ENCODE data around the gene DSE.

DNA sequence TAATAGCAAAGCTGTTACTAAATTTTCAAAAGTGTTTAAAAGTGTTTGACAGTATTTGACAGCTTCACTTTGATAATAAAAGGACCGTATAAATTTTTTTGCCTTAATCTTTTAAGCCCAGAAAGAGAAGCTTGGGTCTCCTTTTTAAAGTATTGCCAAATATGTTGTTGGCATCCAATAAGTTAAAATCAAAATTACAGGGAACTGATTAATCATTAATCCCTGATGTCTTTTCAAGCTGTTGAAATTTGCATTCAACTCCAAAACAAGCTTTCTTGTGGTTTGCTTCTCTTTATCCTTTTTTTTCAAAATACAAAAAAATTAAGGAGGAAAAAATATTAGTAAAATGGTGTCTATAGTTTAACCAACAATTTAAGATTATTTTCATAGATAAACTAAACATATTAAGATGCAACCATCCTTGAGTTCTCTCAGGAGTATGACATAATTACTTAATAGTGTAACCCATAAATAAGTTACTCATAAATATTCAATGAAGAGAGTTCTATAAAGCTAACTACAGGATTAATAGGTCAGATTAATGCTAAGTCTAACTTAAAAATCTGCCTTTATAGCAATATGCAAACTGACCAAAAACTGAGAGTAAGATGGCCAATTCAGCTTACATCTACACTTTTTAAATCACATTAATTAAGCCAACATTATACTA is 63.4 kb downstream of the DSE start:
- TF ChIP-seq, protein P1, sequence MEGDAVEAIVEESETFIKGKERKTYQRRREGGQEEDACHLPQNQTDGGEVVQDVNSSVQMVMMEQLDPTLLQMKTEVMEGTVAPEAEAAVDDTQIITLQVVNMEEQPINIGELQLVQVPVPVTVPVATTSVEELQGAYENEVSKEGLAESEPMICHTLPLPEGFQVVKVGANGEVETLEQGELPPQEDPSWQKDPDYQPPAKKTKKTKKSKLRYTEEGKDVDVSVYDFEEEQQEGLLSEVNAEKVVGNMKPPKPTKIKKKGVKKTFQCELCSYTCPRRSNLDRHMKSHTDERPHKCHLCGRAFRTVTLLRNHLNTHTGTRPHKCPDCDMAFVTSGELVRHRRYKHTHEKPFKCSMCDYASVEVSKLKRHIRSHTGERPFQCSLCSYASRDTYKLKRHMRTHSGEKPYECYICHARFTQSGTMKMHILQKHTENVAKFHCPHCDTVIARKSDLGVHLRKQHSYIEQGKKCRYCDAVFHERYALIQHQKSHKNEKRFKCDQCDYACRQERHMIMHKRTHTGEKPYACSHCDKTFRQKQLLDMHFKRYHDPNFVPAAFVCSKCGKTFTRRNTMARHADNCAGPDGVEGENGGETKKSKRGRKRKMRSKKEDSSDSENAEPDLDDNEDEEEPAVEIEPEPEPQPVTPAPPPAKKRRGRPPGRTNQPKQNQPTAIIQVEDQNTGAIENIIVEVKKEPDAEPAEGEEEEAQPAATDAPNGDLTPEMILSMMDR (IDR thresholded peaks at IDR 0.05): no peak
- no peak for TF ChIP-seq POLR2A (IDR thresholded peaks at IDR 0.05)
